GM23248 (cell line): ENCODE measurements around the gene MRTFB. TPM values are rescaled to one million over a fixed set of nuclear protein-coding genes. Genes with fewer than 3 reads are reported as not detected.

Experiments
- DNase-seq: peaks from one replicate; pipeline ENCODE4 v3.0.0-alpha.2; 2015
- H2AFZ ChIP-seq: fragments of 200-600 bp; sonication (generic); 2 replicates; pipeline ENCODE4 v1.6.1; 2016; ENCODE audit warnings: antibody characterized with exemption
- H3F3A ChIP-seq: fragments of 200-600 bp; sonication (generic); 2 replicates; pipeline ENCODE4 v1.6.1; 2016; ENCODE audit warnings: mild to moderate bottlenecking, antibody characterized with exemption, mixed run types; ENCODE audit not compliant: insufficient read depth
- H3K27ac ChIP-seq: fragments of 200-600 bp; sonication (generic); 2 replicates; pipeline ENCODE4 v1.5.1; 2016; ENCODE audit warnings: mild to moderate bottlenecking
- H3K27me3 ChIP-seq: fragments of 200-600 bp; sonication (generic); replicated peaks from 2 replicates; pipeline ENCODE4 v1.6.1; 2016; ENCODE audit warnings: mild to moderate bottlenecking; ENCODE audit not compliant: insufficient read depth
- H3K36me3 ChIP-seq: fragments of 200-600 bp; sonication (generic); 2 replicates; pipeline ENCODE4 v1.6.1; 2016; ENCODE audit warnings: low read depth, mild to moderate bottlenecking
- H3K4me1 ChIP-seq: fragments of 200-600 bp; sonication (generic); 2 replicates; pipeline ENCODE4 v1.6.1; 2016; ENCODE audit warnings: mild to moderate bottlenecking; ENCODE audit not compliant: insufficient read depth
- H3K4me2 ChIP-seq: fragments of 200-600 bp; sonication (generic); one replicate; pipeline ENCODE4 v1.6.1; 2016; ENCODE audit warnings: mild to moderate bottlenecking; ENCODE audit not compliant: unreplicated experiment
- H3K4me3 ChIP-seq: fragments of 200-600 bp; sonication (generic); 2 replicates; pipeline ENCODE4 v1.5.1; 2016; ENCODE audit warnings: mild to moderate bottlenecking
- H3K79me2 ChIP-seq: fragments of 200-600 bp; sonication (generic); 2 replicates; pipeline ENCODE4 v1.6.1; 2016; ENCODE audit warnings: mild to moderate bottlenecking; ENCODE audit not compliant: insufficient read depth
- H3K9ac ChIP-seq: fragments of 200-600 bp; sonication (generic); 2 replicates; pipeline ENCODE4 v1.6.1; 2016; ENCODE audit warnings: mild to moderate bottlenecking
- H3K9me2 ChIP-seq: fragments of 200-600 bp; sonication (generic); 2 replicates; pipeline ENCODE4 v1.6.1; 2016; ENCODE audit warnings: mixed run types, mild to moderate bottlenecking, moderate library complexity; ENCODE audit not compliant: insufficient read depth
- H3K9me3 ChIP-seq: fragments of 200-600 bp; sonication (generic); one replicate; pipeline ENCODE4 v1.6.1; 2017; ENCODE audit warnings: low read depth
- H4K20me1 ChIP-seq: fragments of 200-600 bp; sonication (generic); 2 replicates; pipeline ENCODE4 v1.6.0; 2016; ENCODE audit not compliant: insufficient read depth
- EZH2 ChIP-seq: fragments of 200-600 bp; sonication (generic); IDR thresholded peaks from 2 replicates; pipeline ENCODE4 v1.6.1; 2018; ENCODE audit warnings: antibody characterized with exemption, mild to moderate bottlenecking; ENCODE audit not compliant: insufficient read depth, poor library complexity, severe bottlenecking
- EZH2phosphoT487 ChIP-seq: fragments of 200-600 bp; sonication (generic); IDR thresholded peaks from 2 replicates; pipeline ENCODE4 v1.6.1; 2018; ENCODE audit warnings: antibody characterized with exemption, moderate library complexity, mild to moderate bottlenecking, low read depth; ENCODE audit not compliant: insufficient read depth
- WGBS, 2 experiments: methylation state at CpG; one replicate each; pipeline ENCODE4 v1.1.6; 2015 to 2017; ENCODE audit warnings: low lambda C conversion rate in 2 of 2, low coverage in 1 of 2; ENCODE audit errors: missing lambda C conversion rate in 2 of 2; 5-methylcytosine and 5-hydroxymethylcytosine counted together
- in situ Hi-C: fragments of 300-500 bp; cut with MboI; formaldehyde crosslinking; loops from 2 replicates; pipeline ENCODE4 v1.15.0; 2020
- polyA plus RNA-seq: library from polyadenylated mRNA; unstranded; fragments of >200 nt; fragmentation: Nextera tagmentation; extraction: Ambion mirVana; gene quantifications from 2 replicates; pipeline ENCODE4 v1.2.1, GENCODE V29; 2016
- total RNA-seq: library from RNA; depleted of rRNA; stranded (reverse); fragments of >200 nt; shearing (Covaris generic); gene quantifications from 2 replicates; pipeline ENCODE4 v1.2.3, GENCODE V29; 2014

The MRTFB gene
- total and polyA plus RNA-seq, 2 experiments from 2014 or later = 3.1 to 5.1 TPM

- Histone ChIP-seq H3K27me3 (0 out of 2 replicates have a peak, but pooled peaks cover 3% of the 10 kb centered on the region), H3K9me2 (no peaks in the 10 kb centered on the region), H4K20me1 (no peaks in the 10 kb centered on the region), H3K36me3 (no peaks in the 10 kb centered on the region), H2AFZ (no peak overlapping the region), H3F3A (no peaks in the 10 kb centered on the region), H3K9me3 (no peaks in the 10 kb centered on the region), H3K4me2 (no peak overlapping the region), H3K79me2 (no peaks in the 10 kb centered on the region), H3K27ac (no peak overlapping the region), H3K4me1 (no peaks in the 10 kb centered on the region), H3K4me3 (no peak overlapping the region), H3K9ac (no peak overlapping the region)
- peak; percentile 5 for DNase-seq
- no peak for TF ChIP-seq EZH2
- TF ChIP-seq EZH2phosphoT487 = no peak
- 12 to 18% methylated on average over 5 of the region's 5 CpGs for WGBS, 2 experiments
- in situ Hi-C loops = no loop called here
Observed at GRCh38 chr16:14056970-14057369, 14.1 kb upstream of the MRTFB start.

GRCh38 chr16:14057878-14058382 lies 13.2 kb upstream of the MRTFB start:
- Histone ChIP-seq H3K4me3 (no peak overlapping the region), H3F3A (no peaks in the 10 kb centered on the region), H4K20me1 (no peaks in the 10 kb centered on the region), H3K27ac (no peak overlapping the region), H3K9me3 (no peaks in the 10 kb centered on the region), H3K79me2 (no peaks in the 10 kb centered on the region), H3K9me2 (no peaks in the 10 kb centered on the region), H3K9ac (no peak overlapping the region), H3K4me2 (no peak overlapping the region), H3K36me3 (no peaks in the 10 kb centered on the region), H3K27me3 (0 out of 2 replicates have a peak, but pooled peaks cover 3% of the 10 kb centered on the region), H2AFZ (no peak overlapping the region), H3K4me1 (no peaks in the 10 kb centered on the region)
- in situ Hi-C loops = no loop called here
- TF ChIP-seq EZH2 = no peak
- TF ChIP-seq EZH2phosphoT487 = no peak
- WGBS, 2 experiments = 73 to 78% methylated on average over 10 of the region's 10 CpGs
- DNase-seq = no peak

- Histone ChIP-seq H3K27ac (no peak overlapping the region), H3F3A (no peaks in the 10 kb centered on the region), H3K27me3 (no peaks in the 10 kb centered on the region), H4K20me1 (no peaks in the 10 kb centered on the region), H3K36me3 (no peaks in the 10 kb centered on the region), H3K9me3 (no peaks in the 10 kb centered on the region), H2AFZ (no peak overlapping the region), H3K9ac (no peak overlapping the region), H3K79me2 (no peaks in the 10 kb centered on the region), H3K4me3 (no peak overlapping the region), H3K4me2 (no peak overlapping the region), H3K4me1 (no peaks in the 10 kb centered on the region), H3K9me2 (no peaks in the 10 kb centered on the region)
- WGBS, 2 experiments = 95 to 96% methylated on average over 1 of the region's 1 CpG
- TF ChIP-seq EZH2phosphoT487 (no peak), EZH2 (no peak)
- in situ Hi-C loops = no loop called here
- no peak for DNase-seq
Observed at GRCh38 chr16:14061732-14062259, 9.3 kb upstream of the MRTFB start.

GRCh38 chr16:14062261-14062660 lies 8.9 kb upstream of the MRTFB start:
- 81 to 86% methylated on average over 7 of the region's 7 CpGs for WGBS, 2 experiments
- in situ Hi-C loops = no loop called here
- no peak overlapping the region for H2AFZ ChIP-seq
- TF ChIP-seq EZH2phosphoT487 (no peak), EZH2 (no peak)
- H3K4me3 ChIP-seq = no peak overlapping the region
- H3K27ac ChIP-seq = no peak overlapping the region
- H3K27me3 ChIP-seq = no peaks in the 10 kb centered on the region
- no peaks in the 10 kb centered on the region for H3K79me2 ChIP-seq
- H3K36me3 ChIP-seq = no peaks in the 10 kb centered on the region
- no peaks in the 10 kb centered on the region for H3K4me1 ChIP-seq
- H3K9me3 ChIP-seq = no peaks in the 10 kb centered on the region
- no peaks in the 10 kb centered on the region for H3K9me2 ChIP-seq
- H3K9ac ChIP-seq = no peak overlapping the region
- H4K20me1 ChIP-seq = no peaks in the 10 kb centered on the region
- no peak overlapping the region for H3K4me2 ChIP-seq
- no peak for DNase-seq
- H3F3A ChIP-seq = no peaks in the 10 kb centered on the region
